Dedifferentiated amniotic fluid mesenchymal stem cell (primary cell): ENCODE data around the gene COL19A1.

Experiments used
- DNase-seq: peaks from one replicate; pipeline ENCODE4 v3.0.0-alpha.2; 2016; ENCODE audit errors: extremely low spot score

Gene COL19A1

GRCh38 chr6:70171236-70171635, 304.9 kb downstream of the COL19A1 start:
- DNase-seq: no peak

- no peak for DNase-seq
These were observed 305.9 kb downstream of the COL19A1 start for GRCh38 chr6:70172252-70172651.

- no peak for DNase-seq
These were observed 309.4 kb downstream of the COL19A1 start for GRCh38 chr6:70175770-70176169.

- no peak for DNase-seq
These were observed 310.6 kb downstream of the COL19A1 start for GRCh38 chr6:70176842-70177550.

GRCh38 chr6:70180183-70180900, 314.0 kb downstream of the COL19A1 start:
- no peak for DNase-seq

- DNase-seq: no peak
These were observed 314.7 kb downstream of the COL19A1 start for GRCh38 chr6:70180901-70181599.

GRCh38 chr6:70183538-70183937, 317.2 kb downstream of the COL19A1 start:
- DNase-seq: no peak

GRCh38 chr6:70184723-70185122, 318.4 kb downstream of the COL19A1 start:
- DNase-seq: no peak

GRCh38 chr6:70186461-70186860, 320.1 kb downstream of the COL19A1 start:
- DNase-seq: no peak

- DNase-seq: no peak
These were observed 321.8 kb downstream of the COL19A1 start for GRCh38 chr6:70188202-70188601.

GRCh38 chr6:70194421-70194820, 328.1 kb downstream of the COL19A1 start:
- DNase-seq: no peak

- no peak for DNase-seq
These were observed 330.2 kb downstream of the COL19A1 start for GRCh38 chr6:70196531-70196930.

GRCh38 chr6:70198785-70199184, 332.4 kb downstream of the COL19A1 start:
- DNase-seq: no peak

GRCh38 chr6:70208235-70208790, 342.0 kb downstream of the COL19A1 start:
- DNase-seq: no peak

GRCh38 chr6:70210462-70210861, 344.1 kb downstream of the COL19A1 start:
- DNase-seq: no peak

- no peak for DNase-seq
These were observed 349.2 kb downstream of the COL19A1 start for GRCh38 chr6:70215460-70216108.

GRCh38 chr6:70216767-70217166, 350.4 kb downstream of the COL19A1 start:
- DNase-seq: no peak

- DNase-seq: no peak
These were observed 353.7 kb downstream of the COL19A1 start for GRCh38 chr6:70219943-70220613.

- peak; percentile 25 for DNase-seq
These were observed 354.8 kb downstream of the COL19A1 start for GRCh38 chr6:70221025-70221714.

GRCh38 chr6:70221715-70222438, 355.5 kb downstream of the COL19A1 start:
- DNase-seq: no peak
